NCI-H526 treated with DMSO at 0.1 percent for 48 hours (cell line): ENCODE measurements around the gene AGTPBP1.
"Not testable (repeated sequence)": the region's sequence is repeated elsewhere in the genome, so short reads cannot be mapped to it uniquely, and the experiment has no call there.

Experiments used
- DNase-seq: peaks from one replicate; lab custom pipeline; 2025; lab: John Stamatoyannopoulos, UW

AGTPBP1 gene

DNA sequence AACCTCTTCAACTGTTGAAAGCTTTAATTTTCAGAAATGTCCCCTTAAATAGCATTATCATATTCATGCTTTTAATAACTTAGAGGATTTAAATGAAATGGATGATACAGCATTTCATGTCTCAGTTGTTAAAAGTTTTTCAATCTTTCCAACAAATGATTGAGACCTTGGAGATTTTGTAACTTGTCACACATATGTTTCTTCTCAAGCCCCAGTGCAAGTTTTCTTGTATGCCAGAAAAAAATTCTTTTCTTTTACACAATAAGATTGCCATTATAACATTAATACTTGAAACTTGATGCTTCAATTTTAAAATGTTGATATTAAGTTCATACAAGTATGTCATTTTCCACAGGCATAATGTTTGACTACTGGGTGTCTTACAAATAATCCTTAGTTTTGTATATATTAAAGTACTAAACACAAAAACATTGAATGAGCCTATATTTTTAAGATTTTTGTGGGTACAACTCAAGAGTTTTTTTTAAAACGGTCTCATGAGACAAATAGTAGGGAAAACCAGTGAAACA lies 124.5 kb downstream of the AGTPBP1 start:
- DNase-seq = no peak

DNA sequence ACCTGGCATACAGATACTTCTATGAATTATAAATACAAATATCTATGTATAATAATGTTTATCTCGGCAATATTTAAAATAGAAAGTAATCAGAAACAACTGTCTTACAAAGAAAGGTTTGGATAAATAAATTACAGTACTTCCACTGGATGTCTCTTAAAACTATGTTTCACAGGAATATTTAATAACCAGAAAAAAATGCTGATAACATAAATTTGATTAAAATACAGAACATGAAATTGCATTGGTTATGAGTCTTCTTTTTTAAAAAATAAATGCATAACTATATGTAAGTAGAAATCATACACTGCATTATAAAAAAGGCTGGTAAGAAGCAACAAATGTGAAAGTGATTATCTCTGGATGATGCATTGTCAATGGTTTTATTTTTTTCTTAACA lies 126.0 kb downstream of the AGTPBP1 start:
- DNase-seq = no peak

DNA sequence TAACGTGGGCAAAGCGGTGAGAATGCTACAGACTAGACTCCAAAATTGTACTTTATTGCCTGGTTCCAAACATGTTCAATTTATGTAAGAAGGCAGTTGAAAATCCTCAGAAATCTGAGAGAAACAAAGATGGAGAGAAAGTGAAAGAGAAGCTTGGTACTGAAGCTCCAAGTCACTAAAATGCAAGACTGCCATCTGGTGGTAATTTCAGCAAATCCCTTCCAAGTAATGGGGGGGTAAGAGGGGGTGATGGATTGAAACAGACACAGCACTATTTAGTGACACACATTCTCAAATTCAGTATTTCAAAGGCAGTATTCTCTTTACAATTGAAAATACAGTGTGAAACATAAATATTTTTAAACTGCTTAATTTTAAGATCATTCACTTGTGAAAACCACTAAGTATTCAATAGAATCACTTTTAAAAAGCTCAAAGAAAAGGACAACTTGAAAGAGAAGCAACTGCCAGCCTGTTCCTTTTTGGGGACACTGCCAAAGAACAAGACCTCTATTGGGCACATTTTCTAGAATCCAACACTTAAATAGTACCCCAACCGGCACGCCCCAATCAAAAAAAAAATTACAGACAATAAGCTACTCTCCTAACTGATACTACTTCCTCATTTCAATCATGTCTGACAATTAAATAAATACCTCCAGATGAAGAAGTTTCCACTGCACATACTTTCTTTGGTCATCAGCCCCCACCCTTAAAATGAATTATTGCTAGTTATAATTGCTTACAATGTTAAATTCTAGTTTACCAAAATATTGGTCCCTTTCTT lies 131.5 kb downstream of the AGTPBP1 start:
- no peak for DNase-seq

DNA sequence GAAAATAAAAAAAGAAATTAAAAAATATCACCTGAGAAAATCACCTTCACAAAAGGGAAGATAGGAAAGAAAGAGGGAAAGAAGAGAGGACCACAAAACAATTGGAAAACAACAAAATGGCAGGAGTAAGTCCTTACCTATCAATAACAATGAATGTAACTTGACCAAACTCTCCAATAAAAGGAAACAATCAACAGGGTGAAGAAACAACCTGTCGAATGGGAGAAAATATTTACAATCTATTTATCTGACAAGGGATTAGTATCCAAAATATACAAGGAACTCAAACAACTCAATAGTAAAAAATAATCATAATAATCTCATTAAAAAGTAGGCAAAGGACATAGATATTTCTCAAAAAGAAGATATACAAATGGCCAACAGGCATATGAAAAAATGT lies 135.8 kb downstream of the AGTPBP1 start:
- no peak for DNase-seq

DNA sequence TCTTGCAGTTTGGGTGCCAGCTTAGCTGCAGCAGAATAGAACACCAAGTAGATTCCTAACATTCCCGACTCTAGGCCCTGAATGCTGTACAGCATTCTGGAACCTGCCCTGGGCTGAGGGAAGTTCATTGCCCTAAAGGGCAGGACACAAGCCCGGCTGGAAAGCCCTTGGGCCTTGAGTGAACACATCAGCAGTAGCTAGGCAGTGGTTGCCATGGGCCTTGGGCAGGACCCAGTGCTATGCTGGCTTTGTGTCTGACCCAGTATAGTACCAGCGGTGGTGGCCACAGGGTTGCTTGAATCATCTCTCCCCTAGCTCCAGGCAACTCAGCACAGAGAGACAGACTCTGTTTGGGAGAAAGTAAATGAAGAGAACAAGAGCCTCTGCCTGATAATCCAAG lies 137.8 kb downstream of the AGTPBP1 start:
- DNase-seq = no peak

DNA sequence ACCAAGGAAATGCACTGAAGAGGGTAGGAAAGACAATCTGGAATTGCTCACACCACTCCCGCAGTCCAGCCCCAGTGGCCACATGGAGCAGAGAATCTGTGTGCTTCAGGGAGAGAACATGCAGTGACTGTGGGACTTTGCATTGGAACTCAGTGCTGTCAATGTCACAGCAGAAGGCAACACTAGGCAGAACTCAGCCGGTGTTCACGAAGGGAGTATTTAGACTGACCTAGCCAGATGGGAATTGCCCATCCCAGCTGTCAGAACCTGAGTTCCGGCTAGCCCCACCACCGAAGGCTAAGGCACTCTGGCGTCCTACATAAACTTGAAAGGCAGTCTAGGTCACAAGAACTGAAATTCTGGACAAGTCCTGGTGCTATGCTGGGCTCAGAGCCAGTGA lies 139.0 kb downstream of the AGTPBP1 start:
- DNase-seq = no peak

DNA sequence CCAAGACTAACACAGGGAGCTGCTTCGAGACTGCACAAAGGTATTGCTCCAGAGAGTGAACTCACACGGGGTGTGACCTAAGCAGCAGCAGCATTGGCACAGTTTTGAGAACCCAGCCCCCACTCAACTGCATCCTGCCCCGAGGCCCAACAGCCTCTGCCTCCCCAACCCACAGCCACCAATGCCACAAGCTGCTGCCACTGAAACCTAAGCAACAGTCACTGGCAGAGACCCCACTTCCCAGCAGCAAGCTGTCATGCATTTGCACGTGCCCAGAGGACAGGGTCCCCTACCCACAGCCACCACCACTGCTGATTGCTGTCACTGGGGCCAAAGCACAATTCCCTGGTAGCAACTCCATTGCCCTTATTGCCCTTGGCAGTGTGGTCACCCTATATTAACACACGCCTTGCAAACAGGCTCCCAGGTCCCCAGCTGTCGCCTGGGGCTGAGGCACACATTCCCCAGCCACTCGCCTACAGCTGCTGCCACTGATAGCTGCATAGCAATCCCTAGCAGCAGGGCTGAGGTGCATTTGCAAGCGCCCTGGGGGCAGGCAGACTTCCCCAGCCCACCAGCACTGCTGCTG lies 141.0 kb downstream of the AGTPBP1 start:
- no peak for DNase-seq

DNA sequence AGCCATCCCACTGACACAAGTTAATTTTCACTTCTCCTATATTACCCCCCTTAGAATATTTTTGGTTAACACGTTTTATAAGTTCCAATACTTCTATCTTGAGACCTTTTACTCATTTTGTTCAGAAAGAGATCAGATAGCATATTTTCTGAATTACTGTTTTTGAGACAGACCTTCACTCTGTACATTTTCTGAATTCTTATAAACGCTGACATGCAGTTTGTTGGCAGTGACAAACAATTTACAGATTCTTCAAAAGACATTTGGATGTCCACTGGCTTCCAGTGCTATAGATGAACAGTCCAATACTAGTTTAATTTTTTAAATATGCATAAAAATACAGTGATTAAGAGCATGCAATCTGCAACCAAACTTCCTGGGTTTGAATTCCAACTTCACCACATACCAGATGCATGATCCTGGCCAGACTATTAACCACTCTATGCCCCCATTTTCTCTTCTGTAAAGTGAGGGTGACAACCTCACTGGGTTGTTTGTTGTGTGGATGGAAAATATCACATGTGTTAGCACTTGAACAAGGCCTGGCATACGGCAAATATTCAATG lies 142.1 kb downstream of the AGTPBP1 start:
- DNase-seq = no peak

DNA sequence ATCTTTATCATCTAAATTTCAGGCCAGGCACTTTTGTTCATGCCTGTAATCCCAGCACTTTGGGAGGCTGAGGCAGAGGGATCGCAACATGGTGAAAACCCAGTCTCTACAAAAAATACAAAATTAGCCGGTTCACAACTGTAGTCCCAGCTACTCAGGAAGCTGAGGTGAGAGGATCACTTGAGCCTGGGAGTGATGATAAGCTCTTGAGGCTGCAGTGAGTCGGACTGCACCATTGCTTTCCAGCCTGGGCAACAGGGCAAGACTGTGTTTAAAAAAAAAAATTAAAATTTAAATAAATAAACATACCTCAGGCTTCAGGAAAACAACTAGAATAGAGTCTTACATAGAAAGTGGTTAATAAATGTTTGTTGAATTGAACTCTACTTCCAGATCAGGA lies 147.4 kb downstream of the AGTPBP1 start:
- DNase-seq = no peak

DNA sequence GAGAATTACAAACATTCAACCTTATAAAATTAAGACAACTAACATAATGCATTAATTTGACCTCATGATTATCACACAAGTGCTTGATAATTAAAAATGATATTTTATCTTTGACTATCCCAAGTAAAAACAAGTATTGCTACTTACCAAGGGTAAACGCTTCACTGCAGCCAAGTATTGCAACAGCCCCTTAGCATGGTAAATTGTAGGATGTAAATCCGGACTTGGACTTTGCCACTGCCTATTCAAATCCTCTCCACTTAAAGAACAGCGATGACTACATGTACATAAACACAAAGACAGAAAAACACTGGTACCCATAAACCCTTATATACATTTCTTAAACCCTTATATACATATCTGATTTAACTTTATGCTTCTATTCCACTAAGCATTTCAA lies 155.1 kb downstream of the AGTPBP1 start:
- DNase-seq = no peak

DNA sequence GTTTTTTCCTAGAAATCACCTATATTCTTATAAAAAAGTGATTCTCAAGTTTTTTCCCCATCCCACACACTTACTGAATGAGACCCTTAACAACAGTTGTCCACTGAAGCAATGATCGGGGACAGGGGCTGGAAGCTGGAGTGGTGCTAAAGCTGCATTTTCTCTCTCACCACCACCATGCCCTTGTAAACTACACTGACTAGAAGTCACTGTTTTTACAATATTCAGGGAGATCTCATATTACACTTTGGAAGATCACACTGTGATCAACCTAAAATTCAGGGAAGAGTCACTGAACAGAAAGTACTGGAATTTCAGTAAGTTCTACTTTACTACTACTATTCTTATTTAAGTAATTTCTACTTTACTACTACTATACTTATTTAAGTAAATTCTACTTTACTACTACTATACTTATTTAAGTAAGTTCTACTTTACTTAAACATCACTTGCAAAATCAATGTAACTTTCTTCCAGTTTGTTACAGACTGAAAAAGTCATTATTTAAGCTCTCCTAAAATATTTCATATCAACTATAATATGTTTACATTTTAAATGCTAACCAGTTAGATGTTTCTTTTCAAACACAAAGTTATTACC lies 164.3 kb downstream of the AGTPBP1 start:
- DNase-seq = no peak

DNA sequence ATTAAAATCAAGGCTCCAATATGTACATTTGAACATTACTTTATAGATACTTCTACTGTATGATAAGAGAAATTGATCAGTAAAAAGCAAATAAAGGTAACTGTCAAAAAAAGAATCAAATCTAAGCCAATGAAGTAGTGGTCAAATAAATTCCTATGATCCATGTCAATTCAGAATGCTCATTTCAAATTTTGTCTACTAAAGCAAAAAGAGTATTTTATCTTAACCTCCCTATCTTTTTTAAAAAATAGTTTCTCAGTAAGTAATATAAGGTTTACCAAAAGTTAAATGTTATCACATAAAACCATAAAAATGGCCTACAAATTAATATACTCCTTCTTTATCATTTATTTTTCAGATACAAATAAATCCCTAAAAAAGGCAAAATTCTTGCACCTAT lies 165.9 kb downstream of the AGTPBP1 start:
- DNase-seq = no peak

DNA sequence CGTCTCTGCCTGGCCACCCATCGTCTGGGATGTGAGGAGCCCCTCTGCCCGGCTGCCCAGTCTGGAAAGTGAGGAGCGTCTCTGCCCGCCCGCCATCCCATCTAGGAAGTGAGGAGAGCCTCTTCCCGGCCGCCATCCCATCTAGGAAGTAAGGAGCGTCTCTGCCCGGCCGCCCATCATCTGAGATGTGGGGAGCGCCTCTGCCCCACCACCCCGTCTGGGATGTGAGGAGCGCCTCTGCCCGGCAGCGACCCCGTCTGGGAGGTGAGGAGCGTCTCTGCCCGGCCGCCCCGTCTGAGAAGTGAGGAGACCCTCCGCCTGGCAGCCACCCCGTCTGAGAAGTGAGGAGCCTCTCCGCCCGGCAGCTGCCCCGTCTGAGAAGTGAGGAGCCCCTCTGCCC lies 168.2 kb downstream of the AGTPBP1 start:
- not testable (repeated sequence) for DNase-seq

DNA sequence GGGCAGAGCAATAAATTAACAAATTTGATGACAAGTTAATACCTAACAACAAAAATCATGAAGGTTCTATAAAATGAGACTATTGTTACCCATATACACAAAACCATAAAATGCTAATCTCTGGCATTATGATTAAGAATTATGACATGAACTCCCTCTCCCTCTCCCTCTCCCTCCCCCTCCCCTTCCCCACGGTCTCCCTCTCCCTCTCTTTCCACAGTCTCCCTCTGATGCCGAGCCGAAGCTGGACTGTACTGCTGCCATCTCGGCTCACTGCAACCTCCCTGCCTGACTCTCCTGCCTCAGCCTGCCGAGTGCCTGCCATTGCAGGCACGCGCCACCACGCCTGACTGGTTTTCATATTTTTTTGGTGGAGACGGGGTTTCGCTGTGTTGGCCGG lies 168.8 kb downstream of the AGTPBP1 start:
- DNase-seq = not testable (repeated sequence)

DNA sequence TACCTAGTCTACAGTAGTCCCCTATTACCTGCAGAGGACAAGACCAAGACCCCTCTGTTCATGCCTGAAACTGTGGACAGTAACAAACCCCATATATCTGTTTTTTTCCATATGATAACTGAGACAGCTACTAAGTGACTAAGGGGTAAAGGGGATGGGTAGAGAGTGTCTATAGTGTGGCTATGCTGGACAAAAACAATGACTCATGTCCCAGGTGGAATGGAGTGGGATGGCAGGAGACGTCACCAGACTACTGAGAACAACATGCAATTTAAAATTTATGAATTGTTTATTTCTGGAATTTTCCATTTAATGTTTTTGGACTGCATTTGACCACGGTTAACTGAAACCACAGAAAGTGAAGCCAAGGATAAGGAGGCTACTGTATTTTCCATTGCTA lies 171.8 kb downstream of the AGTPBP1 start:
- no peak for DNase-seq

DNA sequence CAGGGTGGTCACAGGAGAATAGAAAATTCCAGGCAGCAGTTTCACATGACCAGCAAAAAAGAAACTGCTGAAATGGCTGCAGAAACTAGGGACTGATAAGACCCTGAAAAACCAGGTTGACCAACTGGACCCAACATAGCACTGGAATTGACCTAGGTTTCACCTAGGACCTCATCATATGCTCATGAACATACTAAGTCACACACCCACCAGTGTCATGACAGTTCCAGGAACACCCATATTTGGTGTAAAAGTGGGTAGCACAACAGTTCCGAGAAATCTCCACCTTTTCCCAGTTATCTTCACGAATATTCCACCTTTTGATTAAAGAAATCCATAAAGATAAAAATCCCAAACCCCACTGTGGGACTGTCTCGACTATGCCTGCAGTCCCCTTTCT lies 182.2 kb downstream of the AGTPBP1 start:
- DNase-seq = no peak

DNA sequence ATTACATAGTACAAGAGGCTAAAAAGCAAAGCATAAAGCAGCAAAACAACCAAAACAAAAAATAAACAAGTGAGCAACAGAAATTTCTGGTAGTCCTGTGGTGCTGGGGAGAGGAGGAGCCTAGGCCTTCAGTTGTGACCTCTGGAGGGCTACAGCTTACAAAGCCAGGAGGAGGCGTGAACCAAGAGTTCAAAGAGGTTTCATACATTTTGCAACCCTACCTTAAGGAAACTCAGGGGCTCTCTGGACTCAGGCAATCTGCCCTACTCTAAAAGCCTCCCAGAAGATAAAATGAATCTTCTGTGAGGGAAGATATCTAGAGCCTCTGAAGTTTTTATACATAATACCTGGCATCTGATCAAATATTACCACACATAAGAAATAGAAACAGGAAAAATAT lies 187.4 kb downstream of the AGTPBP1 start:
- DNase-seq = no peak

DNA sequence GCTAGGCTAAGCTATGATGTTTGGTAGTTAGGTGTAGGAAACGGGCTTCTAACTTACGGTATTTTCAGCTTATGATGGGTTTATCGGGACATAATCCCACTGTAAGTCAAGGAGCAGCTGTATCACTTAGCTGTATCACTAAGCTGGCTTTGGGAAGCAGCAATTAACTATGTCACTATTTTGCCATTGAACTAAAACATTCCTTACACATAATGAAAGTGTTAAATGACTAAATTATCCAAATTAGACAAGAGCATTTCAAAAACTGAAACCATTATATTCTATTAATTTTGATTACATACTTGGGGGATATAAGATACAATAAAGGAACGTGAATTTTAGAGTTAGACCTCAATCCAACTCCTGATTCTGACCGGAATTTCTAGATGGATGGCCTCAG lies 188.3 kb downstream of the AGTPBP1 start:
- no peak for DNase-seq

DNA sequence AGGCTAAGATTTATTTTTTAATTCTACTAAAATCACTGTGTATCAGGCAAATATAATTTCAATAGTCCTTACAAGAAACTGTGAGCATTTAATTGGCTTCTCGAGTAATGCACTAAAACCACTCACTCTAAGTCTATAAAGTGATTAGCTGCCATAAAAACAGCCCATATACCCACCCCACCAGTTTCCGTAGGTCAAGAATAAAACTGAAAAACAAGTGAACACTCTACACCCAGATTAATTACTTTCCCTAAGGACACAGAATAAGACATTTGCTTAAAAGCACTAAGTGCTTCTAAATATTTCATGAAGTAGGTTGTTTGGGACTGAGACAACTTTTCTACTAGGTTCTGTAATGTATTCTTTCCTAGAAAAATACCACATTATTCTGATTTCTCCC lies 194.2 kb downstream of the AGTPBP1 start:
- no peak for DNase-seq

DNA sequence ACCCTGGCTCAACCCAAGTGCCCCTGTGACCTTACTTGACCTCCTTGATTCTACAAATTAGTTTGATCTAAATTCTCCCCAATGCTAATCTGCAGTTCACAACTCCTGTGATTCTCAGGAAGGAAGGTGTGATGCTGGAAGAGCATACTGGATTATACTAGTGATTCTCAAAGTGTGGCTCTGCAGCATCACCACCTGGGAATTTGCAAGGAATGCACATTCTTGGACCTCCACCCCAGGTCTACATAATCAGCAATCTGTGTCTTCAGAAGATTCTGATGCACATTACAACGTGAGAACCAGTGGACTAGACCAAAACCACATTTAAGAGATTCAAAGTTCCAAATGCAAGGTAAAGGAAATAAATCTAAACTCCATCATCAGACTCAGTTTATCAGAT lies 198.6 kb downstream of the AGTPBP1 start:
- DNase-seq = no peak

DNA sequence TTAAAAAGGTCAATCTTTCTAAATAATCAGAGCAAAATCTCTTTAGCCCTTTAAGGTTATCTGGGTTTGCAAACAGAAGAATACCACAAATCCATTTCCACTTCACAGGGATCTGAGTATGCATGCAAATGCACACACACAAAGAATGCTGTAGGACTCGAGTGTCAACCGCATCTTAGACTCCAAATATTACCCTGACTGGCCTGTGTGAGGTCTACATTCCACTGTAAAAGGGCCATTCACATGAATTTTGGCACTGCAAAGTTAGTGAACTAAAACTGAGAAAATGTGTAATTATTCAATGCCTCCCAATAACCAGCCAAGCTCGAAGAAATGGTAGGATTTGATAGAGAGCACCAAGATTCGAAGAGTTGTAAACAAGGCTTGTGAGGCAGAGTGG lies 199.9 kb downstream of the AGTPBP1 start:
- DNase-seq = no peak

DNA sequence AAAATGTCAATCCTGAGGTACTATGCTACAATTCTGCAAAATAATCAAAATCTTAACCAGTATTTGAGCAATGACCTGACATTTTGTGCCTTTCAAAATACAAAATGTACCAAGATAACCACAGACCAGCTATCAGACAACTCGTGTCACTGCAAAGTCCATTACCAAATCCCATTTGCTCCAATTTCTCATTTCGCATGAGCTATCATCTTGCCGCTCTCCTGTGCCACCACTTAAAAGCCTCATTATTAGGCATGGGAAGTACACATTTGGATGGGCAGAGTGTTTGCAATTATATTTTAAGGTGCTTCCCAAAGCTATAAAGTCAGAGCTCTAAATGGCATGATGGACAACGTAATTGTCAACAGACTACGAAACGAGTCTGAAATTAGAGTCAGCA lies 205.2 kb downstream of the AGTPBP1 start:
- no peak for DNase-seq

DNA sequence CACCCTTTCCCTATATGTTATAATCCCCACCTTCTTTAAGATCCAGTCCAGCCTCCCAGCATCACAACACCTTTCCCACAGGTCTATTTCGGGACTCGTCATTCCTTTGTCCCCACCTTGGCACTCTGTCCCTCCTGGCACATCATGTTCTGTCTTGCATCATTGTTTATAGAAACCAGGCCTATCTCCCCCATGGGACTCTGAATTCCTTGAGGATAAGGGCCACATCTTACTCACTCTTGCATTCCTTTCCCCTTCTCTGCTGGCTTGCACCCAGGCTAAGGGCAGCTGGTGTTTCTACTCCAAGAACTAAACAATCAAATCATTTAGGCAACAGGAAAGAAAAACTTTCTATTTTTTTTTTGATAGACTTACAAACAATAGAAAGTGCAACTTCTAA lies 205.7 kb downstream of the AGTPBP1 start:
- DNase-seq = no peak
